Stimulated activated CD4-positive, alpha-beta T cell treated with anti-CD3 and anti-CD28 coated beads, Interleukin-1b, Interleukin-23, amount 100 ng/mL, for 24 hours (primary cell): Measurements from ENCODE around the gene GAS2L3.
A peak's percentile ranks its signal among the peaks of the same experiment; 100 is the strongest.
"Not testable (repeated sequence)": the region's sequence is repeated elsewhere in the genome, so short reads cannot be mapped to it uniquely, and the experiment has no call there.

Experiments used
- DNase-seq, 4 experiments: peaks; one replicate each; pipeline ENCODE4 v3.0.0-alpha.2; 2020; ENCODE audit warnings: low read depth in 4 of 4, low spot score in 1 of 4

The GAS2L3 gene

DNA sequence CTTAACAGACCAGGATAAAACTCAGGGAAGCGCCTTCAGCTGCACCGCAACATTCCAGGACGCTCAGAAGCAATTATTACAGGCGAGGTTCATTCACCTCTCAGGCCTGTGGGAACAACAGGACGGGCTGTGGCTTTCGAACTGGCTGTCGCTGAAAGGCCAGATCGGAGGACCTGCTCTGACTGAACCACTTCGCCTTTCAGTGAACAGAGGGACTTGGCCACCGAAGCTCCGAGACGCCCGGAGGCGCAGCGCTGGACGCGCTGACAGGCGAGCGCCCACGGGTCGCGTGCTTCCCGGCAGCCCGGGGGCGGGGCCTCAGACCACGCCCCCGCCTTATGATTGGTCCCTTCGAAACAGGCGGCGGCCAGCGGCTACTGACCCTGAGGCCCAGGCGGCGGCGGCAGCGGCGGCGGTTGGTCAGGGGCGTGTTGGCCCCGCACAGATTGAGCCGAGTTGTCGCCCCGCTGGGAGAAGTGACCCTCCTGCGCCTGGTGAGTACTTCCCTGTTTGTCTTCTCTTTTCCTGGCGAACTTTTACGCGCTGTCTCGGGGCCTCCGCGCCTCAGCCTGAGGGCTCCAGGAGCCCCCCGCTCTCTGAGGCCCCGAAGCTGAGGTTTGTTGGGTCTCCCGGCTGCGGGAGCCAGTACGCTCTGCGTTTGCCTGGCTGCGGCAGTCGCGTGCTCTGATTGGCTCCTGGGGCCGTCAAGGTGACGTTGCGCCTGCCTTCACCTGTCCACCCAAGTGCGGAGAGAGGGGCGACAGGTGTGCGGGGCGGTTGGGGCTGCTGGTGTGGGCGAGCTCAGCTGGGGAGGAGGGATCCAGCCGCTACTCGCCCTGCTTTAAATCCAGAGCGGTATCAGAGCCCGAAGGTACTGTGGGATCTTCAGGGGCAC, at the start of gene GAS2L3:
TSS of gene GAS2L3 (plus strand) at position 393 of the 895 bp plus-strand sequence. CDS start 21,221 bp downstream, outside the sequence.
- DNase-seq = peak; percentile 11 to 45 (median 24)

DNA sequence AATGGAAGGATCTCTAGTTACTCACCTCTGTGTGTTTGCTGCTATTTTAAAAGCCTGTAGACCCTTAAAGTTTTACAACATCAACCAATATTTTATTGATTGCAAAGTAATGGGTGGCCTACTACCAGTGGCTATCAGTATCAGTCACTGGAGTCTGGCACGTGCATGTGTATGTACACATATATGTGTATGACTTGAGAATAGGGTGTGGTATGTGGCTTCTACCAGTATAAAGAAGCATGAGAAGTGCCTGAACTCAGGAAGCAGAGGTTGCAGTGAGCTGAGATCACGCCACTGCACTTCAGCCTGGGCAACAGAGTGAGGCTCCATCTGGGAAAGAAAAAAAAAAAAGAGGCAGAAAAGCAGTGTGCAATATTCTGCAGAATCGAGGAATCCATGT, 45.5 kb upstream of the GAS2L3 start:
- DNase-seq = no peak

DNA sequence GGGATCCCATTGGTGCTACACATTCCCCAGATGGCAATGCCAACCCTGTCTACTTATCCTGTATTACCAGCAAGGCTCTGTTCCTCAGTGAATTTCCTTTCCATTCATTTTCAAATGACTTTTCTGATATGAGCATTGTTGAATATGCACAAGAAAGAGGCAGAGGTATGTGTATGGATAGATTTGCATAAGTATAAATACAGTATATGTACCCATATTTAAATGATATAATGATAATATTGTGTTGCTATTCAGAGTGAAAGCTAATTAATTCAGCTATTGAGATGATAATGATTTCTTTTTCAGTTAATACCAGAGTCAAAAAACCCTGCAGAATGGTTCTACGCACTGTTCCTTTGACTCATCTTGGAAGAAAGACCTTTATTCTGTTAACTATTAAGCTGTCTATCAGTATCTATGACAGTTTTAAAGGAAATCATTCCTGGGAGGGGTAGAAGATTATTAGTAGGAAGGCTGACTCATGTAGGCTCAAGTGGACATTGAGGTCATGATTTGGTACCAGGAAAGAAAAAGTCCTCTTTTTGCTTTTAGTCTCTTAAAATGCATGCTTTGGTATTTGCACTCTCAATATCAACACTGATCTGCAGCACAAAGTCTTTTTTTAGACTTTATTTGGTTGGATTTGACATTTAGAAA, 44.9 kb upstream of the GAS2L3 start:
- DNase-seq = no peak

DNA sequence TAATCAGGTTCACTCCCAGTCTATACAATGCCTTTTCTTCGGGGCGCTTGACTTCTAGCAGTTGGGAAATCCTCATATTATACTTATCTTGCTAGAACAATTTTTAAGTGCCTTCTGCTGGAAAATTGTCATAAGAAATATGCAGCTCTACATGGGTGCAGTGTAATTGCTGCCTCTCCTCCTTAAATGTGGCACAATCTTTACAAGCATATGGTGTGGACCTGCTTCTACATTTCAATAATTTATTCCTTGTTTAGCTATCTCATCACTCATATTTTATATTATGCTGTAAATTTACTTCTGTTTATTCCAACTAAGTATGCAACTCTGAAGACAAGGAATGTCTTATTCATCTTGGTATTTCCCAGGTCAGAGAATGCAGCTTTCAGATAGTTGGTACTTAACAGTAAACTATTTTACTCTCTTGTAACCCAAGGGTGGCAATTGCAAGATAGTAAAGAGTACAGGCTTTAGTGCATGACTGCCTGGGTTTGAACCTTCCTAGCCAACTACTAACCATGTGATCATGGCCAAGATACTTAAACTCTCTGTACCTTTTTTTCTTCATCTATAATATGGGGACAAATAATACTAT, 43.6 kb upstream of the GAS2L3 start:
- DNase-seq = no peak

DNA sequence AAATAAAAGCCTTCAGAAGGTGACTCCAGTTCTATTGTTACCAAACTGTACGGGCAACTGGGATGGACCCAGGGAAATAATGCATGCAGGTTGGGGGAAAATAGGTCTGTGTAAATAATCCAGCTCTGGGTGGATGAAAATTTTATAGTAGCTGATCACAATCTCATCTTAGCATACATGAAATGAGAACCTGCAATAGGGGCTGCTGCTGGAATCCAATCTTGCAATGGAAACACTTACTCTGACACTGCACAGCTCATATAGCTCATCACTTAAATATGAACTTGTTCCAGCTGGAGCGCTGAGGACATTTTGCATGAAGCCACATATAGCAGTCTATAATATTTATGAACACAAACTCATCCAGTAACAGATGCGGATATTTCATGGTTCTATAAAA, 40.1 kb upstream of the GAS2L3 start:
- no peak for DNase-seq

DNA sequence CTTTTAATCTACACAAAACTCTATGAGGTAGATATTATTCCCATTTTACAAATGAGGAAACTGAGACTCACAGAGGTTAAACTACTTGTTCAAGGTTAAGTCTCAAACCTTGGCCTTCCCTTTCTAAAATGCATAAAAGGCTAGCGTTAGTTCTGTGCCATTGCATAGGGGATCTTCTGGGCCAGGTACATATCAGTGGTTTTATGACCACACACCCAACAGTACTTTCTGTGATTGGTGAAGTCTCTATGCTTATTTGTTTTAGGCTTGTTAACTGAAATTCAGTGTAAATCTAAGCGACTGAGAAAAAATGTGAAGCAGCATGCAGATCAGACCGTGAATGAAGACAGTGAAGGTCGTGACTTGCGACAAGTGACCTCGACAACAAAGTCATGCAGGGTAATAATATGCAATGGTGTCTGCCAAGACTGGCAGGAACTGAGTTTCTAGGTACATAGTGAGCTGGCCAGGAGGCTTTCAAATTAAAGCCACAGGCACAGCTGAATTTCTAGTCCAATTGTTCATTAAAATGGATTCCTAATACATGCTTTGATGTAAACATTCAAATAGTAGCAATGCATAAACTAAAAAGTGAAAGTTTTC, 38.8 kb upstream of the GAS2L3 start:
- no peak for DNase-seq

DNA sequence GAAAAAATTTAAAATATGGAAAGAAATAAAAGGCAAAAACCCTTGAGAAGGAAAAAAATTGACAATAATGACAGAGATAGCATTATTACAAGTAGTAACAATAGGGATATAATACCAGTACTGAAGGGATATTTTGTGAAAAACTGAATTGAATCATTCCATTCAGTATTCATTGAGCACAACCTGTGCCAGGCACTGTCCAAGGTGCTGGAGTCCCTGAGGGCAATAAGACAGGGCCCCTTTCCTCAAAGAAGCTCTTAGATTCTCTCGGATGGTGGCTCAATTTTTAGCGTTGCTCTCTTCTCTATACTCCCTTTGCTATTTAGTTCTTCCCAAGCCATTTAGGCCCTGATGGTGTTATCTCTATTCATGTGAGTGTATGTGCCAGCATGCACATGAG, 34.3 kb upstream of the GAS2L3 start:
- no peak for DNase-seq

DNA sequence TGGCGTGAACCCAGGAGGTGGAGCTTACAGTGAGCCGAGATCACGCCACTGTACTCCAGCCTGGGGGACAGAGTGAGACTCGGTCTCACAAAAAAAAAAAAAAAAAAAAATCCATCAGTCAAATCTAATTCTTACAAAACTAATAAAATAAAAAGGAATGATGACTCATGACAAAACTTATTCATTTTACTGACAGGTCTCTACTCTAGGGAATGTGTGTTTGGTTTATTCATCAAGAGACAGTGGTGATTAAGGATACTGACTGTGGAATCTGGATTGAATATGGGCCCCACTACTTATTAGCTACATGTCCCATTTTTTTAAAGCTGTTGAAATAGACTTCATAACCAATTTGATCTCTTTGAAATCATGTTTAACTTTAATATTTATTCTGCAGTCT, 29.3 kb upstream of the GAS2L3 start:
- no peak for DNase-seq

DNA sequence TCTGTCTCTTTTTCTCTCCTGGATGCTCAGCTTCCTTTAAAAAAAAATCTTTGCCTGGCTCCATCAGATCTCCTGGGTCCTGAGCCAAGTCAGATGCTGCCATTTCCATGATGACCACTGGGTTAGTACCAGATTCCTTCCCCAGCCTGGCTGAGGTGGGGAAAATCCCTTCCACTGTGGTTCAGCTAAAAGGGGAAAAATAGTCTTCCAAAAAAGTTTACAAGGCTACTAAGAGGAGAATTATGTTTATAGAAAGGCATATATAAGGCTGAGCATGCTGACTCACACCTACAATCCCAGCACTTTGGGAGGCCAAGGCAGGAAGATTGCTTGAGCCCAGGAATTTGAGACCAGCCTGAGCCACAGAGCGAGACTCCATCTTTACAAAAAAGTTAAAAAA, 28.4 kb upstream of the GAS2L3 start:
- no peak for DNase-seq

DNA sequence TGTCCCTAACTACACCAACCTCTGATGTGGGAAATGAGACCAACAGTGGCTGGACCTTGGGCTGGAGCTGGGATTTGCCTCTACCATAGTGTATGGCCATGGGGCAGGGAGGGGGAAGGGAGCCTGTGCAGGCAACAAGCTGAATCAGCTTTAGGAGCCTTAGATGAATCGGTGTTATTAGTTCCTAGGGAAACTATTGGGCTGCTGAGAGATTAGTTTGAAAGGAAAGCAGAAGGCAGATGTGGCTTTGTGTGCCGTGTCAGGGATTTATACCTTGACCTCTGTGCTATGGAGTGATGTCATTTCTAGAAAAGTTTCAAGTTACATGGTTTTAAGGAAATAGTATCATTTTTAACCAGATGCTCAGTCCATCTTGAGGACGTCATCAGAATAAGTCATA, 19.5 kb upstream of the GAS2L3 start:
- no peak for DNase-seq

DNA sequence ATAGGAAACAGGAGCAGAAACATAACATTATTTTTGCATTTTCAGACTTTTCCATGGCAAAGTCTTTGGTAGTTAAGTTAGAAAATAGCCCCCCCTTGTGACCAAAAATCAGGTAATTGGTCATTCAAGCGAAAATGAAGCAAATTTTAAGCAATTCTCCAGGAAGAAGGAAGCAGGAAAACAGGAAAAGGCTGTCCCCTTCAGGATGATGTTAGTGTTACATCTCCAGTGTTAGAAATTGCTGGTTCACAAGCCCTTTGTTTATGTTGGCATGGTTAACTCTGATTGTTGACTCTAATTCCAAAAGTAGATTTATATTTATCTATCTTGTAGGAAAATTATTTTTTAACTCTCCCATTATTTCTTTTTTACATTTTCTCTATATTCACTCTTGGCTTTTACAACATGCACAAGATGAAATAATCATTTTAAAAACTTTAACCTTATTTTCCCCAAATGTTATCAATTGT, 18.8 kb upstream of the GAS2L3 start:
- DNase-seq = no peak

DNA sequence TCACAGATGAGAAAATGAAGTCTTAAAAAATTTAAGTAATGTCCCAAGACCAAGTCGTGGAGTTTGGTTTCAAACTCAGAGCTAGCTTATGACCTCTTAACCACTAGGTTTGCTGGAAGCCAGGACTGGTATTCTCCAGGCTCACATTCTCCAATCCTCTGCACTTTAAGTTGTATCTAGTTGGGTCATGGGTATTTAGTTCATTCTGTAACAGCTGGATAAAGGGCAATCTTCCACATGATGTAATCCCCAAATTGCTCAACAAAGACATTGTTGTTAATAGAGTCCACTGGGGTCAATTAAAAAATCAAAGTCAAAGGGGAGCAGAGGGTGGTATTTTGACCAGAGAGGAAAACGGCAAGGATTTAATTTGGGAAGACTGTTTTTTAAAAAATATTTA, 17.8 kb upstream of the GAS2L3 start:
- DNase-seq = no peak

DNA sequence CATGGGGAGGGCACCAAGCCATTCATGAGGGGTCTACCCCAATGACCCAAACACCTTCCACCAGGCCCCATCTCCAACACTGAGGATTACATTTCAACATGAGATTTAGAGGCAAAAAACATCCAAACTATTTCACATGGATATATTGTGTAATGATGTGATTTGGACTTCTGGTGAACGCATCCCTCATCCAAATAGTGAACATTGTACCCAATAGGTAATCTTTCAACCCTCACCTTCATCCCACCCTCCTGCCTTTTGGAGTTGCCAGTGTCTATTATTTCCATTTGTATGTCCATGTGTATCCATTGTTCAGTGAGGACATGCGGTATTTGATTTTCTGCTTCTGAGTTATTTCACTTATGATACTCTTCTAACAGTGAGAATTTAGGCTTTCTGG, 16.1 kb upstream of the GAS2L3 start:
- no peak for DNase-seq

DNA sequence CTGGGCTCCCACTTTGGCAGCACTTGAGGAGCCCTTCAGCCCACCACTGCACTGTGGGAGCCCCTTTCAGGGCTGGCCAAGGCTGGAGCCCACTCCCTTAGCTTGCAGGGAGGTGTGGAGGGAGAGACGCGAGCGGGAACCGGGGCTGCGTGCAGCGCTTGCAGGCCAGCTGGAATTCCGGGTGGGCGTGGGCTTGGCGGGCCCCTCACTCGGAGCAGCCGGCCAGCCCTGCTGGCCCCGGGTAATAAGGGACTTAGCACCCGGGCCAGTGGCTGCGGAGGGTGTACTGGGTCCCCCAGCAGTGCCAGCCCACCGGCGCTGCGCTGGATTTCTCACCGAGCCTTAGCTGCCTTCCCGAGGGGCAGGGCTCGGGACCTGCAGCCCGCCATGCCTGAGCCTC, 14.2 kb upstream of the GAS2L3 start:
- not testable (repeated sequence) for DNase-seq

DNA sequence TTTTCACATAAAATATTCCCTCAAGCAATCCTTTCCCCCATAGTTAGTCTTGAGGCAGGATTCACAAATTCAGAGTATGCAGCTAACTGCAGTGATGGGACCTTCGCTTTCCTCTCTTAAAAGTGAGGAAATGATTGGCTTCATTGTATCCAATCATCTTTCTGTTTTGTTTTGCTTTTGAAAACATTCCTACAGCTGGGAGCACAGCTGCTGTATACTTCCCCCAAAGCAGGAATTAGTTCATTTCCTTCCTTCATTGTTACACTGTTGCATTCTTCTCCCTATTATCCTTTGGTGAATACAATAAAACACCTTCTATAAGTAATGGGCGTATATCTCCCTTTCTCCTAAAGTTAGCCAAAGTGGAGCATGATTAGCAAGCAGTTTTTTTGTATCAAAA, 9.4 kb upstream of the GAS2L3 start:
- DNase-seq = no peak

DNA sequence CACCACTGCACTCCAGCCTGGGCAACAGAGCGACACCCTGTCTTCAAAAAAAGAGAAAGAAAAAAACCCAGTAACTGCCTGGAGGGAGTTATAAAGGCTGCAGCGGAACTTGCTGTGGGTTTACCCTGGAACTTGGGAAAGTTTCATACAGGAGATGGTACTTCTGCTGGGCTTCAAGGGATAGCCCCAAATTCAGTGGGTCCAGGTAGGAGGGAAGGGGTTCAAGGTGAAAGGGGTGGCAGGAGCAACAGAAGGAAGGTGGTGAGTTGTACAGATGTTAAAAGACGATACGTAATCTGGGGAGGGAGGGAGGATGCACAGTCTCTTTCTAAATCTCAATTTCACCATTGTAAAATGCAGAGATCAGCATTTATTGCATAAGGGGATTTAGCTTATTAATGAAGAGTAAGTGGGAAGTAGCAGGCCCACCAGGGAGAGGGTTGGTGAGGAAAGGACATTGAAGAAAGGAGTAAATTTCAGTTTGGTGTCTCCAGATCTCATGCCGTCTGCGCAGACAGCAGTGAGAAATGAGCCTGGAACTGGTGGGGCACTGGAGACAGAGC, 8.5 kb upstream of the GAS2L3 start:
- DNase-seq = no peak

DNA sequence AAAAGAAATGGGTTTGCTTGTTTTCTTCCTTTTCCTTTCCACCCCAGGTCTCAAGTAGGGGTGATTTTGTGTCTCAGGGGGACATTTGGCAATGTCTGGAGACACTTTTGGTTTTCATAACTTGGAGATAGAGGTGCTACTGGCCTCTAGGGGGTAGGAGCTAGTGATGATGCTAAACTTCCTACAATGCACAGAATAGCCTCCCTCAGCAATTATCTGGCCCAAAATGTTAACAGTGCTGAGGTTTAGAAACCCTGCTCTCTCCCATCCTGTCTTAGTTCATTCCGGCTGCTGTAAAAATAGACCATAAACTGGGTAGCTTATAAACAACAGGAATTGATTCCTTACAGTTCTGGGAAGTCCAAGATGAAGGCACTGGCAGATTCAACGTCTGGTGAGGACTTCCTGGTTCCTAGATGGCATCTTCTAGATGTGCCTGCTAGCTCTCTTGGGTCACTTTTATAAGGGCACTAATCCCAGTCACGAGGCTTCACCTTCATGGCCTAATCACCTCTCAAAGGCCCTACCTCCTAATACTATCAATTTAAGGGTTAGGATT, 7.4 kb upstream of the GAS2L3 start:
- DNase-seq = no peak

DNA sequence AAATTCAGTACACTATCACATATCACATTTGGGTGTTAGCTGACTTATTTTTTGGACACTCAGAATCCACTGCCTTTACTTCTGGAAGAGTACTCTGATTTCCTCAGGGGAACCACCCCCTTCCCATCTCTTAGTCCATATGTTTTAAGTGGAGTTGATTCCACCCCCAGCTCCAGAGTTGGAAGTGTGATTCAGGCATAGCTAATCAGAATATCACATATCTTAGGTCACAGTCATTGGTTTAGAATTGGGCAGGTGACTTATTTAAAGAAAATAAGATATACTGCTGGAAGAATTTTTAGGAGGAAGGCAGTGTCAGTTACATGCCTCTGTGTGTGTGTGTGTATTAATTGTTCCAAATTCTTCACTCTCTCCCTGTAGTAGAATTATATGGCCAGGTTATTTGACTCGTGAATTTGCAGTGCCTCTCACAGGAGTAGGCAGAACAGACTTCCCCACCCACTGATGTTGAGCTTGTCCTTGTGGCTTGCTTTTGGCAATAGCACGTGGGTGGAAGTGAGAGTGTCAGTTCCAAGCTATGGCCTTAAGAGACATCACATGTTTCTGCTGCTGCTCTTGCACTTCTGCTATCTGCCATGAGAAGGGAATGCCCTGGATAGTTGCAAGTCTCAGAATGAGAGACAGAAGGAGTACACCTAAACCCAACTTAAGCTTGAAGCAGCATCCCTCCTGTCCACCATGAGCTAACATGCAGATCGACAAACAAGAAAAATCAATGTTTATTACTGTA, 6.4 kb upstream of the GAS2L3 start:
- DNase-seq = no peak

DNA sequence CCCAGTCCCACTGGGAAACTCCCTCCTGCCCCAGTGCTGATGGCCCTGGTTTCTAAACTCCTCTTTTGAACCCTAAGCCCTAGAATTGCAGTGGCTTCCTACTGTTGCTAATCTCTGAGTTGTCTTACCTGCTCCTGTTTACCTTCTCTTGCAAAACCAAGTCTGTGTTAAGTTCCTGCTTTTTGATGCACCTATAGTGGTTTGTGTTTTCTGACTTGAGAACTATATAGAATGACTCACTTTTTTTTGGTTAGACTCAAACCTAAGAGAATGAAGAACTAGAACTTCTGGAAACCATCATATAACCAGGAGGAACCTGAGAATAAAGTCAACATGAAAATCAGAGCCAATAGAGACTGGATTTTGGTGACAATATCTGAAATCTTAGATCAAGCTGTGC, 5.5 kb upstream of the GAS2L3 start:
- DNase-seq = no peak

DNA sequence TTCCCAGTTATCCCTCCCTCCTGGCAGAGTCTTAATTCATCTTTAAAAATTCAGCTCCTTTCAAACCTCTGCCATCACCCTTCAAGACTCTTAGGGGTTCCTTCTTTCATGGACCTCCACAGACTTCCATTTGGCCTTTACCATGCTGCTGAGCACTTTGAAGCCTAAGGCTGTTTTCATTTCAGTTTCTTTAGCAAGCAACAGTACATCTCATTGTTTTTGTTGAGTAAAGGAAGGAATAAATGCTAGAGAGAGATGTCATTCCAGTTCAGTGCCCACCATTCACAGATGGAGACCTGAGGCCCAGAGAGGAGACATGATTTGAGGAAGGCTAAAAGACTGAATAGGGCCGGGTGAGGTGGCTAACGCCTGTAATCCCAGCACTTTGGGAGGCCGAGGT, 1.3 kb upstream of the GAS2L3 start:
- DNase-seq = no peak
